Embryonic facial prominence (tissue), 1 donor: ENCODE measurements around the gene SPG11.
"Not testable (repeated sequence)": the region's sequence is repeated elsewhere in the genome, so short reads cannot be mapped to it uniquely, and the experiment has no call there.

Source experiments
- DNase-seq: peaks from one replicate; pipeline ENCODE4 v3.0.0-alpha.2; 2016; ENCODE audit errors: extremely low spot score

Gene SPG11

GRCh38 chr15:44566155-44566540, 97.3 kb downstream of the SPG11 start:
- DNase-seq, result no peak

- DNase-seq, result no peak
These were observed 97.9 kb downstream of the SPG11 start for GRCh38 chr15:44565387-44566154.

GRCh38 chr15:44560926-44561325, 102.5 kb downstream of the SPG11 start:
- not testable (repeated sequence) for DNase-seq

GRCh38 chr15:44554934-44555723, 108.3 kb downstream of the SPG11 start:
- no peak for DNase-seq

- DNase-seq, result no peak
These were observed 112.7 kb downstream of the SPG11 start for GRCh38 chr15:44550734-44551133.

- peak; percentile 18 for DNase-seq
These were observed 113.2 kb downstream of the SPG11 start for GRCh38 chr15:44550256-44550655.

- not testable (repeated sequence) for DNase-seq
These were observed 114.3 kb downstream of the SPG11 start for GRCh38 chr15:44549152-44549551.

GRCh38 chr15:44545913-44546802, 117.3 kb downstream of the SPG11 start:
- no peak for DNase-seq

- not testable (repeated sequence) for DNase-seq
These were observed 118.7 kb downstream of the SPG11 start for GRCh38 chr15:44544745-44545144.

GRCh38 chr15:44542596-44542995, 120.9 kb downstream of the SPG11 start:
- no peak for DNase-seq

- DNase-seq, result no peak
These were observed 122.0 kb downstream of the SPG11 start for GRCh38 chr15:44541282-44541958.

GRCh38 chr15:44537735-44538240, 125.7 kb downstream of the SPG11 start:
- DNase-seq, result peak; percentile 25

GRCh38 chr15:44536962-44537734, 126.3 kb downstream of the SPG11 start, which contains the start of gene EIF3J:
Gene EIF3J, plus strand, starts transcription at chr15:44537147. Its CDS starts 48 bp downstream, at chr15:44537195.
- peak; percentile 93 for DNase-seq

GRCh38 chr15:44536302-44536961, 127.0 kb downstream of the SPG11 start:
- DNase-seq, result peak; percentile 11

GRCh38 chr15:44535523-44536301, 127.8 kb downstream of the SPG11 start:
- no peak for DNase-seq

- DNase-seq, result no peak
These were observed 128.4 kb downstream of the SPG11 start for GRCh38 chr15:44535092-44535491.

- DNase-seq, result no peak
These were observed 130.8 kb downstream of the SPG11 start for GRCh38 chr15:44532689-44533088.

GRCh38 chr15:44532275-44532674, 131.2 kb downstream of the SPG11 start:
- not testable (repeated sequence) for DNase-seq

GRCh38 chr15:44530653-44531052, 132.8 kb downstream of the SPG11 start:
- DNase-seq, result no peak
